Lung (tissue), 12 donors: ENCODE measurements around the gene PKD1. TPM values are rescaled to one million over a fixed set of nuclear protein-coding genes. Genes with fewer than 3 reads are reported as not detected.

Experiments
- ATAC-seq: fragments of 200-7000 bp; cut with Tn5 transposase; one replicate; pipeline ENCODE4 v1.9.1; 2020; ENCODE audit warnings: moderate number of reproducible peaks; ENCODE audit not compliant: insufficient read depth, low FRiP score
- DNase-seq, 3 donors: peaks; one replicate each; pipeline ENCODE4 v3.0.0-alpha.2; 2013 to 2017
- H3K27ac ChIP-seq, 2 donors: one replicate each; pipeline ENCODE4 v1.5.1; 2013; ENCODE audit warnings: mild to moderate bottlenecking in 2 of 2, moderate library complexity in 2 of 2, control low read depth in 1 of 2, inconsistent platforms in 1 of 2, low read depth in 1 of 2, low read length in 1 of 2
- H3K27me3 ChIP-seq, 3 donors: one replicate each; pipeline ENCODE4 v1.5.1; 2013; ENCODE audit warnings: low read length in 2 of 3; ENCODE audit not compliant: control insufficient read depth in 3 of 3, insufficient read depth in 3 of 3
- H3K36me3 ChIP-seq, 4 donors: one replicate each; pipeline ENCODE4 v1.5.1; 2013; ENCODE audit warnings: low read length in 4 of 4, mild to moderate bottlenecking in 1 of 4, moderate library complexity in 1 of 4; ENCODE audit not compliant: control insufficient read depth in 4 of 4, insufficient read depth in 4 of 4
- H3K4me1 ChIP-seq, 5 donors: one replicate each; pipeline ENCODE4 v1.5.1; 2013; ENCODE audit warnings: low read length in 5 of 5, mild to moderate bottlenecking in 2 of 5, moderate library complexity in 1 of 5; ENCODE audit not compliant: control insufficient read depth in 5 of 5, insufficient read depth in 5 of 5
- H3K4me3 ChIP-seq: one replicate; pipeline ENCODE4 v1.5.1; 2013; ENCODE audit warnings: mild to moderate bottlenecking, control low read depth, moderate library complexity
- H3K9ac ChIP-seq, 2 donors: one replicate each; pipeline ENCODE4 v1.5.1; 2013; ENCODE audit warnings: low read length in 2 of 2, control low read depth in 1 of 2; ENCODE audit not compliant: insufficient read depth in 1 of 2
- H3K9me3 ChIP-seq, 4 donors: one replicate each; pipeline ENCODE4 v1.5.1; 2013; ENCODE audit warnings: low read length in 3 of 4, mild to moderate bottlenecking in 1 of 4, moderate library complexity in 1 of 4; ENCODE audit not compliant: control insufficient read depth in 4 of 4, insufficient read depth in 3 of 4
- CTCF ChIP-seq: IDR thresholded peaks from 2 replicates; pipeline ENCODE4 v1.5.1; 2012; ENCODE audit warnings: mild to moderate bottlenecking; ENCODE audit errors: control extremely low read depth, extremely low read depth
- WGBS, 2 donors: extraction: QIAGEN DNeasy Blood & Tissue Kit; methylation state at CpG; one replicate each; pipeline ENCODE4 v1.1.7; 2013; 5-methylcytosine and 5-hydroxymethylcytosine counted together
- polyA plus RNA-seq, 2 donors: library from polyadenylated mRNA; stranded (reverse); fragments of 200-250 nt; gene quantifications; one replicate each; pipeline ENCODE4 v1.2.1, GENCODE V29; 2013
- total RNA-seq, 2 donors: library from RNA; depleted of rRNA in 1 of 2; stranded (reverse); fragments of >200 nt in 1 of 2; gene quantifications; one replicate each; pipeline ENCODE4 v1.2.1, GENCODE V29; 2014 to 2021
- donor health status: control.
- donor health status: control.
- donor health status: Bipolar disorder and iron deficiency.
- donor health status: healthy.
- donor health status: DM: yes; HTN: yes; CAD: no.

The PKD1 gene
- total and polyA plus RNA-seq, 4 donors, result 39.1 to 128 (median 64.6) TPM

- 94 to 96% methylated on average over 9 to 10 of the region's 10 CpGs for WGBS, 2 donors
- Histone ChIP-seq H3K4me1 (no peaks in the 10 kb centered on the region), H3K4me3 (no peak overlapping the region), H3K27me3 (no peaks in the 10 kb centered on the region), H3K9me3 (no peaks in the 10 kb centered on the region), H3K36me3 (peaks cover 0 to 68% (median 28%) of the 10 kb centered on the region in 4 donors), H3K27ac (no peak overlapping the region), H3K9ac (no peak overlapping the region)
- DNase-seq, result no peak
- no peak for ATAC-seq
- no peak for TF ChIP-seq CTCF
Observed at GRCh38 chr16:2057438-2057837, 78.3 kb downstream of the PKD1 start.

- H3K9ac ChIP-seq, result no peak overlapping the region
- H3K9me3 ChIP-seq, result no peaks in the 10 kb centered on the region
- H3K27ac ChIP-seq, result no peak overlapping the region
- ATAC-seq (no peak), DNase-seq (no peak)
- 93 to 95% methylated on average over 19 of the region's 19 CpGs for WGBS, 2 donors
- no peaks in the 10 kb centered on the region for H3K27me3 ChIP-seq
- H3K36me3 ChIP-seq, result peaks cover 0 to 67% (median 28%) of the 10 kb centered on the region in 4 donors
- no peak overlapping the region for H3K4me3 ChIP-seq
- no peak for TF ChIP-seq CTCF
- no peaks in the 10 kb centered on the region for H3K4me1 ChIP-seq
Observed at GRCh38 chr16:2056681-2057407, 78.9 kb downstream of the PKD1 start.

GRCh38 chr16:2056077-2056476 lies 79.6 kb downstream of the PKD1 start:
- H3K4me1 ChIP-seq, result no peaks in the 10 kb centered on the region
- peak; percentile 13 for TF ChIP-seq CTCF
- H3K36me3 ChIP-seq, result peaks cover 0 to 68% (median 31%) of the 10 kb centered on the region in 4 donors
- peak; percentile 12 for ATAC-seq
- no peak for DNase-seq
- 58 to 72% methylated on average over 15 of the region's 15 CpGs for WGBS, 2 donors
- no peaks in the 10 kb centered on the region for H3K9me3 ChIP-seq
- no peak overlapping the region for H3K27ac ChIP-seq
- H3K9ac ChIP-seq, result no peak overlapping the region
- no peak overlapping the region for H3K4me3 ChIP-seq
- H3K27me3 ChIP-seq, result no peaks in the 10 kb centered on the region
